A549 treated with Hydrocortisone at 1 μM for 4 hours (cell line): Measurements from ENCODE around the gene EXOC3L4. TPM values are rescaled to one million over a fixed set of nuclear protein-coding genes. Genes with fewer than 3 reads are reported as not detected.

Experiments used
- total RNA-seq: library from RNA; stranded (reverse); fragments of 200-300 nt; extraction: Qiagen RNA extraction; gene quantifications from 5 replicates; pipeline ENCODE4 v1.2.3, GENCODE V29; 2022

The EXOC3L4 gene
- 1.0 to 2.8 TPM (median 1.7 TPM) in 5 replicates for total RNA-seq

GRCh38 chr14:103094406-103095209 is at the start of gene EXOC3L4:
EXOC3L4 (plus strand) TSS chr14:103094725; CDS start chr14:103100220, 5,495 bp downstream.

GRCh38 chr14:103057372-103058163 is 37.0 kb upstream of the EXOC3L4 start, which contains the start of gene CDC42BPB:
CDC42BPB (minus strand) TSS chr14:103057549; CDS start chr14:103057173, 376 bp downstream.

GRCh38 chr14:103084021-103084919 is 10.3 kb upstream of the EXOC3L4 start, which contains the start of gene LBHD2:
LBHD2 (plus strand) TSS chr14:103084210; CDS start chr14:103086013, 1,803 bp downstream.

GRCh38 chr14:103122947-103123633 is 28.6 kb downstream of the EXOC3L4 start, which contains the start of gene TNFAIP2:
TNFAIP2 (plus strand) TSS chr14:103123461; CDS start chr14:103126458, 2,997 bp downstream.

Other genes starting within 250 kb of the EXOC3L4 start
- 0.25 to 0.54 TPM (median 0.39 TPM) in 5 replicates for gene AMN, start 172.1 kb upstream of the EXOC3L4 start, total RNA-seq
- 62.2 to 107 TPM (median 84.3 TPM) in 5 replicates for gene CDC42BPB, start 37.2 kb upstream of the EXOC3L4 start, total RNA-seq
- 0.16 to 0.24 TPM in 2 of 5 replicates, not detected in the others for gene LBHD2, start 10.5 kb upstream of the EXOC3L4 start, total RNA-seq
- 270 to 315 TPM (median 301 TPM) in 5 replicates for gene TNFAIP2, start 28.7 kb downstream of the EXOC3L4 start, total RNA-seq
- gene EIF5, start 239.5 kb downstream of the EXOC3L4 start, total RNA-seq, result 192 to 280 TPM (median 262 TPM) in 5 replicates